ENCODE measurements around the gene SPDYE2.
"Not testable (repeated sequence)": the region's sequence is repeated elsewhere in the genome, so short reads cannot be mapped to it uniquely, and the experiment has no call there.

GRCh38 chr7:102568620-102569019 is 17.6 kb downstream of the SPDYE2 start:
- not testable (repeated sequence) for TF ChIP-seq FOS (IDR thresholded peaks at IDR 0.05; ENCODE audit: borderline replicate concordance, extremely low read depth, insufficient read length); E2F8 (IDR thresholded peaks at IDR 0.05; ENCODE audit: low read depth, partially characterized antibody); MYC (IDR thresholded peaks at IDR 0.05; ENCODE audit: insufficient read depth, insufficient read length, insufficient replicate concordance, low read length, severe bottlenecking); MXI1 (IDR thresholded peaks at IDR 0.05; ENCODE audit: low read depth, low read length); CTCF (IDR thresholded peaks at IDR 0.05 in 2 of 3, conservative IDR thresholded peaks at IDR 0.05 in 1 of 3; ENCODE audit: control insufficient read depth in 2 of 3, extremely low read depth in 1 of 3, insufficient read depth in 1 of 3, low read depth in 3 of 3, low read length in 3 of 3); POLR2AphosphoS5 (IDR thresholded peaks at IDR 0.05; ENCODE audit: low read length); SIN3A (IDR thresholded peaks at IDR 0.05; ENCODE audit: low read depth, low read length); SMC3 (IDR thresholded peaks at IDR 0.05; ENCODE audit: borderline replicate concordance, low read length)
